ENCODE data around the gene ASH1L. TPM values are rescaled to one million over a fixed set of nuclear protein-coding genes. Genes with fewer than 3 reads are reported as not detected.
"Not testable (repeated sequence)": the region's sequence is repeated elsewhere in the genome, so short reads cannot be mapped to it uniquely, and the experiment has no call there.

Gene ASH1L
- total and polyA plus RNA-seq, 9 of the 15 experiments (the other 6 are each of a cell fraction or from before 2014, with no cell fraction given), result 2.0 to 23.3 (median 14.6) TPM

GRCh38 chr1:155599828-155600572, 37.4 kb upstream of the ASH1L start (continued):
- TF ChIP-seq, protein P1, sequence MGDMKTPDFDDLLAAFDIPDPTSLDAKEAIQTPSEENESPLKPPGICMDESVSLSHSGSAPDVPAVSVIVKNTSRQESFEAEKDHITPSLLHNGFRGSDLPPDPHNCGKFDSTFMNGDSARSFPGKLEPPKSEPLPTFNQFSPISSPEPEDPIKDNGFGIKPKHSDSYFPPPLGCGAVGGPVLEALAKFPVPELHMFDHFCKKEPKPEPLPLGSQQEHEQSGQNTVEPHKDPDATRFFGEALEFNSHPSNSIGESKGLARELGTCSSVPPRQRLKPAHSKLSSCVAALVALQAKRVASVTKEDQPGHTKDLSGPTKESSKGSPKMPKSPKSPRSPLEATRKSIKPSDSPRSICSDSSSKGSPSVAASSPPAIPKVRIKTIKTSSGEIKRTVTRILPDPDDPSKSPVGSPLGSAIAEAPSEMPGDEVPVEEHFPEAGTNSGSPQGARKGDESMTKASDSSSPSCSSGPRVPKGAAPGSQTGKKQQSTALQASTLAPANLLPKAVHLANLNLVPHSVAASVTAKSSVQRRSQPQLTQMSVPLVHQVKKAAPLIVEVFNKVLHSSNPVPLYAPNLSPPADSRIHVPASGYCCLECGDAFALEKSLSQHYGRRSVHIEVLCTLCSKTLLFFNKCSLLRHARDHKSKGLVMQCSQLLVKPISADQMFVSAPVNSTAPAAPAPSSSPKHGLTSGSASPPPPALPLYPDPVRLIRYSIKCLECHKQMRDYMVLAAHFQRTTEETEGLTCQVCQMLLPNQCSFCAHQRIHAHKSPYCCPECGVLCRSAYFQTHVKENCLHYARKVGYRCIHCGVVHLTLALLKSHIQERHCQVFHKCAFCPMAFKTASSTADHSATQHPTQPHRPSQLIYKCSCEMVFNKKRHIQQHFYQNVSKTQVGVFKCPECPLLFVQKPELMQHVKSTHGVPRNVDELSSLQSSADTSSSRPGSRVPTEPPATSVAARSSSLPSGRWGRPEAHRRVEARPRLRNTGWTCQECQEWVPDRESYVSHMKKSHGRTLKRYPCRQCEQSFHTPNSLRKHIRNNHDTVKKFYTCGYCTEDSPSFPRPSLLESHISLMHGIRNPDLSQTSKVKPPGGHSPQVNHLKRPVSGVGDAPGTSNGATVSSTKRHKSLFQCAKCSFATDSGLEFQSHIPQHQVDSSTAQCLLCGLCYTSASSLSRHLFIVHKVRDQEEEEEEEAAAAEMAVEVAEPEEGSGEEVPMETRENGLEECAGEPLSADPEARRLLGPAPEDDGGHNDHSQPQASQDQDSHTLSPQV (IDR thresholded peaks at IDR 0.05), result peak; percentile 96
- TF ChIP-seq HDAC1 (IDR thresholded peaks at IDR 0.05) (0 out of 4 replicates have a peak, but pooled peaks of 1 of the 2 experiments have one; percentile 20), NR2C1 (tag; IDR thresholded peaks at IDR 0.05) (peak; percentile 61), TAL1 (IDR thresholded peaks at IDR 0.05) (peak; percentile 61; the same call in 1 of the 2 replicates), CBFA2T3 (IDR thresholded peaks at IDR 0.05) (peak; percentile 82), C11orf30 (IDR thresholded peaks at IDR 0.05; ENCODE audit: low read depth) (peak; percentile 45), DDX20 (tag; IDR thresholded peaks at IDR 0.05; ENCODE audit: low read depth) (peak; percentile 65), MEF2D (tag; conservative IDR thresholded peaks at IDR 0.05; ENCODE audit: low read depth) (peak; percentile 43; the same call in 1 of the 2 replicates), ZNF316 (IDR thresholded peaks at IDR 0.05) (peak; percentile 64), ZNF311 (CRISPR knock-in tag; IDR thresholded peaks at IDR 0.05) (peak; percentile 30; the same call in 1 of the 2 replicates), ZNF444 (CRISPR knock-in tag; IDR thresholded peaks at IDR 0.05) (0 out of 2 replicates have a peak, but pooled peaks have one; percentile 13)
- TF ChIP-seq NR2C1 (IDR thresholded peaks at IDR 0.05), result not testable (repeated sequence)
- TF ChIP-seq, protein P2, sequence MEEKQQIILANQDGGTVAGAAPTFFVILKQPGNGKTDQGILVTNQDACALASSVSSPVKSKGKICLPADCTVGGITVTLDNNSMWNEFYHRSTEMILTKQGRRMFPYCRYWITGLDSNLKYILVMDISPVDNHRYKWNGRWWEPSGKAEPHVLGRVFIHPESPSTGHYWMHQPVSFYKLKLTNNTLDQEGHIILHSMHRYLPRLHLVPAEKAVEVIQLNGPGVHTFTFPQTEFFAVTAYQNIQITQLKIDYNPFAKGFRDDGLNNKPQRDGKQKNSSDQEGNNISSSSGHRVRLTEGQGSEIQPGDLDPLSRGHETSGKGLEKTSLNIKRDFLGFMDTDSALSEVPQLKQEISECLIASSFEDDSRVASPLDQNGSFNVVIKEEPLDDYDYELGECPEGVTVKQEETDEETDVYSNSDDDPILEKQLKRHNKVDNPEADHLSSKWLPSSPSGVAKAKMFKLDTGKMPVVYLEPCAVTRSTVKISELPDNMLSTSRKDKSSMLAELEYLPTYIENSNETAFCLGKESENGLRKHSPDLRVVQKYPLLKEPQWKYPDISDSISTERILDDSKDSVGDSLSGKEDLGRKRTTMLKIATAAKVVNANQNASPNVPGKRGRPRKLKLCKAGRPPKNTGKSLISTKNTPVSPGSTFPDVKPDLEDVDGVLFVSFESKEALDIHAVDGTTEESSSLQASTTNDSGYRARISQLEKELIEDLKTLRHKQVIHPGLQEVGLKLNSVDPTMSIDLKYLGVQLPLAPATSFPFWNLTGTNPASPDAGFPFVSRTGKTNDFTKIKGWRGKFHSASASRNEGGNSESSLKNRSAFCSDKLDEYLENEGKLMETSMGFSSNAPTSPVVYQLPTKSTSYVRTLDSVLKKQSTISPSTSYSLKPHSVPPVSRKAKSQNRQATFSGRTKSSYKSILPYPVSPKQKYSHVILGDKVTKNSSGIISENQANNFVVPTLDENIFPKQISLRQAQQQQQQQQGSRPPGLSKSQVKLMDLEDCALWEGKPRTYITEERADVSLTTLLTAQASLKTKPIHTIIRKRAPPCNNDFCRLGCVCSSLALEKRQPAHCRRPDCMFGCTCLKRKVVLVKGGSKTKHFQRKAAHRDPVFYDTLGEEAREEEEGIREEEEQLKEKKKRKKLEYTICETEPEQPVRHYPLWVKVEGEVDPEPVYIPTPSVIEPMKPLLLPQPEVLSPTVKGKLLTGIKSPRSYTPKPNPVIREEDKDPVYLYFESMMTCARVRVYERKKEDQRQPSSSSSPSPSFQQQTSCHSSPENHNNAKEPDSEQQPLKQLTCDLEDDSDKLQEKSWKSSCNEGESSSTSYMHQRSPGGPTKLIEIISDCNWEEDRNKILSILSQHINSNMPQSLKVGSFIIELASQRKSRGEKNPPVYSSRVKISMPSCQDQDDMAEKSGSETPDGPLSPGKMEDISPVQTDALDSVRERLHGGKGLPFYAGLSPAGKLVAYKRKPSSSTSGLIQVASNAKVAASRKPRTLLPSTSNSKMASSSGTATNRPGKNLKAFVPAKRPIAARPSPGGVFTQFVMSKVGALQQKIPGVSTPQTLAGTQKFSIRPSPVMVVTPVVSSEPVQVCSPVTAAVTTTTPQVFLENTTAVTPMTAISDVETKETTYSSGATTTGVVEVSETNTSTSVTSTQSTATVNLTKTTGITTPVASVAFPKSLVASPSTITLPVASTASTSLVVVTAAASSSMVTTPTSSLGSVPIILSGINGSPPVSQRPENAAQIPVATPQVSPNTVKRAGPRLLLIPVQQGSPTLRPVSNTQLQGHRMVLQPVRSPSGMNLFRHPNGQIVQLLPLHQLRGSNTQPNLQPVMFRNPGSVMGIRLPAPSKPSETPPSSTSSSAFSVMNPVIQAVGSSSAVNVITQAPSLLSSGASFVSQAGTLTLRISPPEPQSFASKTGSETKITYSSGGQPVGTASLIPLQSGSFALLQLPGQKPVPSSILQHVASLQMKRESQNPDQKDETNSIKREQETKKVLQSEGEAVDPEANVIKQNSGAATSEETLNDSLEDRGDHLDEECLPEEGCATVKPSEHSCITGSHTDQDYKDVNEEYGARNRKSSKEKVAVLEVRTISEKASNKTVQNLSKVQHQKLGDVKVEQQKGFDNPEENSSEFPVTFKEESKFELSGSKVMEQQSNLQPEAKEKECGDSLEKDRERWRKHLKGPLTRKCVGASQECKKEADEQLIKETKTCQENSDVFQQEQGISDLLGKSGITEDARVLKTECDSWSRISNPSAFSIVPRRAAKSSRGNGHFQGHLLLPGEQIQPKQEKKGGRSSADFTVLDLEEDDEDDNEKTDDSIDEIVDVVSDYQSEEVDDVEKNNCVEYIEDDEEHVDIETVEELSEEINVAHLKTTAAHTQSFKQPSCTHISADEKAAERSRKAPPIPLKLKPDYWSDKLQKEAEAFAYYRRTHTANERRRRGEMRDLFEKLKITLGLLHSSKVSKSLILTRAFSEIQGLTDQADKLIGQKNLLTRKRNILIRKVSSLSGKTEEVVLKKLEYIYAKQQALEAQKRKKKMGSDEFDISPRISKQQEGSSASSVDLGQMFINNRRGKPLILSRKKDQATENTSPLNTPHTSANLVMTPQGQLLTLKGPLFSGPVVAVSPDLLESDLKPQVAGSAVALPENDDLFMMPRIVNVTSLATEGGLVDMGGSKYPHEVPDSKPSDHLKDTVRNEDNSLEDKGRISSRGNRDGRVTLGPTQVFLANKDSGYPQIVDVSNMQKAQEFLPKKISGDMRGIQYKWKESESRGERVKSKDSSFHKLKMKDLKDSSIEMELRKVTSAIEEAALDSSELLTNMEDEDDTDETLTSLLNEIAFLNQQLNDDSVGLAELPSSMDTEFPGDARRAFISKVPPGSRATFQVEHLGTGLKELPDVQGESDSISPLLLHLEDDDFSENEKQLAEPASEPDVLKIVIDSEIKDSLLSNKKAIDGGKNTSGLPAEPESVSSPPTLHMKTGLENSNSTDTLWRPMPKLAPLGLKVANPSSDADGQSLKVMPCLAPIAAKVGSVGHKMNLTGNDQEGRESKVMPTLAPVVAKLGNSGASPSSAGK (IDR thresholded peaks at IDR 0.05), result peak; percentile 45
